GM21515 (cell line): ENCODE measurements around the gene CTNND2.
"Not testable (repeated sequence)": the region's sequence is repeated elsewhere in the genome, so short reads cannot be mapped to it uniquely, and the experiment has no call there.

Source experiments
- ATAC-seq: cut with Tn5 transposase; IDR thresholded peaks from one replicate; pipeline ENCODE4 v1.9.1; 2021; ENCODE audit not compliant: unreplicated experiment

CTNND2 gene

DNA sequence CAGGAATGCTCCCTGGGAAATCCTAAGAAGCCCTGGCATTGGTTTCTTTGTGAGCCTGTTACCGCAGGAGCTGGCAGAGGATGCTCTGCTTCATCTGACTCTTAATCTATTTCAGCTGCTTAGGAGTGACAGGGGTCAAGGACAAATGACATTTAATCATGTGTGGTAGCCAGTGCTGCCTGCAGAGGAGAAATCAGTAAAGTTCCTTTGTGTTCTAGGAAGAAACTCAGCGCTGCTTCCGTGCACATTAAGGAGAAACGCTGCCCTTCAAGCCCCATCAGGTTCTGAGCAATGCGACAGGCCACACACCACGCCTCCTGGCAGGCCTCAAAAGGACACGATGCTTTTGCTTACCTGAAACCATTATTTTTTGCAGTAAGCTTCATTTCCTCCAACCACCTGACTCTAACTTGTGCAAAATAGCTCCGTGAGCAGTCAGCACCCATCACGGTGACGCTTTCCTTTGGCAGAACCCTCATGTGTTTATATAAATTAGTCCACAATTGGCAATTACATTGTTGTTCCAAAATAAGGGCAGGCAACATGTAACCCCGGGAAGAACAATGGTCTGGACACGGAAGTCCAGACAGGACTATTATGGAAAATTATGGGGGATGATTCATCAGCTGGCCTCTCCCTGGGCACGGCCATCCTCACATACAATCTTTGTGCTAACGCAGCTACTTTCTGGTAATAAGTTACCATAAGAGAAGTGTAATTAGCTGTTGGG lies 755.3 kb downstream of the CTNND2 start:
- ATAC-seq, result no peak

- no peak for ATAC-seq
These were observed 758.1 kb downstream of the CTNND2 start for GRCh38 chr5:11146171-11146570.

DNA sequence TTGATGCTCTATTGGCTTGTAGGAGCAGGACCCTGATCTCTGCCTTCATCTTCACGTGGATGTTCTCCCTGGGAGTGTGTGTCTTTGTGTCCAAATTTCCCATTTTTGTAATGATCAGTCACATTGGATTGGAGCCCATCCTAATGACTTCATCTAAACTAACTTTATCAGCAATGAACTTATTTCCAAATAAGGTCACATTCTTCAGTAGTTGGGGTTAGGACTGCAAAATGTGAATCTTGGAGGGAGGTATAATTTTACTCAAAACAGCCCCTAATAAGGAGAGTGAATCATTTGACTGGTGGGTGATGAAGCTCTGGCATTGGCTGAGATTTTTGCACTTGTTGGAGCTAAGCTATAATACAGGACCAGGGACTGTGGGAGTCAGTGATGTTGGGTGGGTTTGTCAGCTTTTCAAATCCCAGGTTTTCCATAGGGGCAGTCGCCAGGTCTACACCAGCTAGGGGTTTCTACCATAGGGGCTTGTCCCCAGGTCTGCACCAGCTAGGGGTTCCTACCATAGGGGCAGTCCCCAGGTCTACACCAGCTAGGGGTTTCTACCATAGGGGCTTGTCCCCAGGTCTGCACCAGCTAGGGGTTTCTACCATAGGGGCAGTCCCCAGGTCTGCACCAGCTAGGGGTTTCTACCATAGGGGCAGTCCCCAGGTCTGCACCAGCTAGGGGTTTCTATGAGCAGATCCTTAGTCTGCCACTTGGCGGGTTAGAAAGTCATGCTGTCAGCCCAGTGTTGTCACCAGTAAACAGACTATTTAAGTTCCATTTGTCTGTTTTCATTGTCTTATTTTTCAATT lies 760.6 kb downstream of the CTNND2 start:
- ATAC-seq, result no peak

- ATAC-seq, result no peak
These were observed 764.9 kb downstream of the CTNND2 start for GRCh38 chr5:11139217-11139865.

DNA sequence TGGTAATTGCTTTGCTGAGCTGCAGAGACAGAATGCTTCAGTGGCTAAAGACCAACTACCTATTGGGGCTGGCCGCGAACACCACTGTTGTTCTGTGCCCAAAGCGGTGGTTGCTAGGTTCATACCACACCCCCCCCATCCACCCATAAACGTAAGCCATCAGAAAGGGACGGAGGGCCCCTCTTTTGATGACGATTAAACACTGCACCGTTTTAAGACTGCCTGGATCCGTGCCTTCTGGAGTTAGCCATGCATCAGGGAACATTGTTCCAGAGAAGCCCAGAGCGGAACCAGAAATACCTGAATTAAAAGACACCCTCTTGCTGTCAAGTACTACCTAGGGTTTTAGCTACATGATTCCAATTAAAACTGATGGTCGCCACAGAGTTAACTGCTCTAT lies 774.1 kb downstream of the CTNND2 start:
- no peak for ATAC-seq

DNA sequence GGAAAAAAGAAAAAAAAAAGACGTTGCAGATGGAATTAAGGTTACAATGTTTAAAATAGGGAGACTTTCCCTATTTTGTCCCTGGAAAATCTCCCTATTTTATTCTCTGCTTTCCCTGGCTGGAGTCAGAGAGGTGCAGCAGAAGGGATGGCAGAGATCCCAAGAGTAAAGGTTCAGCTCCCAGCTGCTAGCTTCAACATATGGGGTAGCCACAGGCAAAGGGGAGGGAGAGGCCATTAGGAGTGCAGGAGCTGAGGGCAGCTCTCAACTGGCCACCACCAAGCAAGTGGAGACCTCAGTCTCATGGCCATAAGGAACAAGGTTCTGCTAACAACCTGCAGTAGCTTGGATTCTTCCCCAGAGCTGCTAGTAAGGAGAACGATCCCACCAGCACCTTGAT lies 776.2 kb downstream of the CTNND2 start:
- ATAC-seq, result no peak

GRCh38 chr5:11126844-11127243 lies 777.4 kb downstream of the CTNND2 start:
- no peak for ATAC-seq

DNA sequence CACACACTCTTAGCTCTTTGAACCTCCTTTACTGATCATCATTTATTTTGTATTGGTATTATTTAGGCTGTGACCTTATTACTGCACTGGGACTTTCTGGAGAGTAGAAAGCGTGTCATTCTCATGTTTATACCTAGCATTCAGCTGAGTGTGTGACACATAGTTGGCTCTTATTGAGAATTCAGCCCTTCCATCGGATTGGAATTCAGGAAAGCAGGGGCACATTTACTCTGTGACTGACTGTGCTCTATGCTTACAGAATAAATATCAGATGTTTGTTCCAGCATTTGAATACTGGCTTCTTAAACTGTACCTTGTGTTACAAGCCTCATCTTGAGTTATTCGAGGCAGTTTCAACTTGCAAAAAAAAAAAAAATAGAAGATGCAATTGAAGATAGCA lies 782.4 kb downstream of the CTNND2 start:
- no peak for ATAC-seq

GRCh38 chr5:11110128-11110527 lies 794.1 kb downstream of the CTNND2 start:
- no peak for ATAC-seq

GRCh38 chr5:11105696-11106095 lies 798.5 kb downstream of the CTNND2 start:
- no peak for ATAC-seq

DNA sequence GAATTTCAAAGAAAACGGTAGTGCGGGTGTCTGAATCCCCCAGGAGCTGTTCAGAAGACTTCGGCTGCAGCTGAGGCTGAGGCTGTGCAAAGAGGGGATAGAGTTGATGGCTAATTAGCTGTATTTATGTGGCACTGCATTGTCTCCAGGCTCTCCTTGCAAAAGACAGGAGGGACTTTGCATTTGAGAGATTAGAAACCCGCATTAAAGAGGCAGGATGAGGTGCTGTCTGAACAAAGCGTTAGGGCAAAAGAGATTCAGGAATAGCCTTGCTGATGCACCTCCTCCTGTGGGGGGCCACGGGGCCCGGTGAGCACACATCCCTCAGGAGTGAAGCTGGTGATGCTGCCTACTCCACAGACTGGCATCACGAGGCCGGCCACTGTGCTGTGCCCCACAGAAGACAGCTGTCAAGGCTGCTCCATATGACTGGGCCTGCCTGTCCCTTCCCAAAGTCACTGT lies 799.6 kb downstream of the CTNND2 start:
- ATAC-seq, result no peak

DNA sequence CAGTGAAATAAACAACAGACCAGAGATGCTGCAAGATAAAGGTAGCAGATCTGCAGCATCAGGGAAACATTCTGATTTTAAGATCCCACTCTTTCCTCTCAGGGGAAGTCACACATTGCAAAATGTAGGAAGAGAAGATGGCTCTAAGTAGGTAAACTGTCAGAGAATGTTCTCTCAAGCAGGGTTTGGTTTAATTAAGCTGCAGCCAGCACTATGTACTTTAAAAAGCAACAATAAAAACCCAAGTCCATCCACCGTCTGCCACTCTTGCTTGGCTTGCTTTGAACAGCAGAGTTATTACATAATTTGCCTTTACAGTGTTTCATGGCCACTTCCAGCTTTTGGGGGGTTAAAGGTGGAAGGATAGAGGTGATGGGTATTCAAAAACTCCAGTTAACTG lies 800.0 kb downstream of the CTNND2 start:
- no peak for ATAC-seq

GRCh38 chr5:11084111-11084510 lies 820.1 kb downstream of the CTNND2 start:
- ATAC-seq, result no peak

DNA sequence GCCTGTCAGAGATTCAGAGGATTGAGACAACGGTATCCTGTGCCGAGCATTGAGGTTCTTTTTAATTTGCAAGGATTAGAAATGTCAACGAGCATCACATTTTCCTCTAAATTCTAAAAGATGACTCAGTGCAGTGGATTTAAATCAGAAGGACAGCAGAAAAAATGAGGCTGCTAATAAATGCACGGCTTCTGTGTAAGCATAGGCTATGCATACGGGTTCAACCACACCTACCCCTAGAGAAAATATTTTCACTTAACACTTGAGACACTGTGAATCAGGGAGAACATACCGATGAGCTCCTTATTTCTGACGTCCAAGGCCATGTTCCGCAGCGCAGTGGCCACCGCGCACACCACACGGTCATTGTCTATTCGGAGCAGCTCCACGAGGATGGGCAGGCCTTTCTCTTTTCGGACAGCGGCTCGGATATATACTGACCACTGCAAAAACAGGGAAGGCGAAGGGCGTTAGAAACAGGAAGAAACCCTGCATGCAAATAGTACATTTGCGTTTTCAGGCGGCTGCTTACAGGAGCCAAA lies 821.8 kb downstream of the CTNND2 start:
- no peak for ATAC-seq

DNA sequence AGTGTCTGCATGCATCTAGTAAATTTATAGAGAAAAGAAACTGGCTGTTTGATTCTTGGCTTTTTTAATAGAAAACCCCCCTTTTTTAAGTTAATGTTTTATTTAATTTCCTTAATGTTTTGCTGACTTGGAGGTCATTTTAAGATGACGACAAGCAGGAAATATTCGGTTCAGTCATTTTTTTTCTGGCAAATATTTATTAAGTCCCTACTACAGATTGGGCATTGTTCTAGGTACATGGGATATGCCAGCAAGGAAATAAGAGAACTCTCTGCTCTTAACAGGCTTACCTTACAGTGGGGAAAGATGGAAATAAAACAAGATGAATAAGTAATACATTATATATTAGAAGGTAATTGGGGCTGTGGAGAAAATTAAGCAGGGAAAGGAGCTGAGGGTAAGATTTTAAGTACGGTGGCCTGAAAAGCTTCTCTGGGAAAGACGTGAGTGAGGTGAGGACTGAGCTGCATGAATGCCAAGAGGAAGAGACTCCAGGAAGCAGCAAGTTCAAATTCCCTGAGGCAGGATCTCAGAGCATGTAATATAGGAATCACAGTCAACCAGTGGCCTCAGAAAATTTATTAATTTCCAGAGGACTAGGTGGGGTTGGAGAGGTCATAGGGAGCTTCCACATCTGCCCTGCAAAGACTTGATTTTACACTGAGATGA lies 827.2 kb downstream of the CTNND2 start:
- no peak for ATAC-seq

GRCh38 chr5:11075035-11075805 lies 829.0 kb downstream of the CTNND2 start:
- no peak for ATAC-seq

DNA sequence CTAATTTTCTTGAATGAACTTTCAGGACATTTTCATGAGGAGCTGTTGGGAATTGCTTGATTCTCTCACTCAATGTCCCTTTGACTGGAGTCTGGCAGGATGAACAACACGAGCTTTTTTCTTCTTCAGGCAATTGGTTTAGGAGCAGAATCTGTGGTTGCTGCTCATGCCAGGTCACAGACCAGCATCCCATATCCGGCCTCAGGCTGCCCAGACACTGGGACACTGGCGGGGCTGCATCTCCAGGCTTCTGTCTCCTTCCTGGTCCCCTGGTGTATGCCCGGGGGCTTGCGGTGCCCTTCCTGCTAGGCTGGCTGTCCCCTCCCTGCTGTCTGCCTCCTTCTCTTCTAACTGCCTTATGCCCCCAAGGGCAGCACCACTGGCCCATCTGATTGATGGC lies 831.7 kb downstream of the CTNND2 start:
- no peak for ATAC-seq

- ATAC-seq, result no peak
These were observed 832.2 kb downstream of the CTNND2 start for GRCh38 chr5:11072076-11072475.

- ATAC-seq, result no peak
These were observed 835.2 kb downstream of the CTNND2 start for GRCh38 chr5:11069041-11069440.

DNA sequence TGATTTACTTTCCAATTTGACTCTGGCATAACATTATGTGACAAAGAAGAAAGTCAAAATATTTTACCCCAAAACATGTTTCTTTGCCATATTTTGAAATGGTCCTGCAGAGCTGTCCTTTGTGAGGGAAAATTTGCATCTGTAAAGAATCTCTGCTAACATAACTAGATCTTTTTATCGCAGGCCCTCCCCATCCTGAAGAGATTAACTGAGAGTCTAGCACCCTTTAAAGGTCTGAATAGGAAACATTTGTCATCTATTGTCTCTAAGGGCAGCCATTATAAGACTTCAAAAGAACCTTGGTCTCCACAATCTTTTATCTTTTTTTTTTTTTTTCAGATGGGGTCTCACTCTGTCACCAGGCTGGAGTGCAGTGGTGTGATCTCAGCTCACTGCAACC lies 838.5 kb downstream of the CTNND2 start:
- ATAC-seq, result not testable (repeated sequence)
